ENCODE data around the gene MAD1L1. TPM values are rescaled to one million over a fixed set of nuclear protein-coding genes. Genes with fewer than 3 reads are reported as not detected.

The MAD1L1 gene
- total and polyA plus RNA-seq, 2 of the 8 experiments (the other 6 are each of a cell fraction or from before 2014, with no cell fraction given), result 40.4 to 44.6 TPM

DNA sequence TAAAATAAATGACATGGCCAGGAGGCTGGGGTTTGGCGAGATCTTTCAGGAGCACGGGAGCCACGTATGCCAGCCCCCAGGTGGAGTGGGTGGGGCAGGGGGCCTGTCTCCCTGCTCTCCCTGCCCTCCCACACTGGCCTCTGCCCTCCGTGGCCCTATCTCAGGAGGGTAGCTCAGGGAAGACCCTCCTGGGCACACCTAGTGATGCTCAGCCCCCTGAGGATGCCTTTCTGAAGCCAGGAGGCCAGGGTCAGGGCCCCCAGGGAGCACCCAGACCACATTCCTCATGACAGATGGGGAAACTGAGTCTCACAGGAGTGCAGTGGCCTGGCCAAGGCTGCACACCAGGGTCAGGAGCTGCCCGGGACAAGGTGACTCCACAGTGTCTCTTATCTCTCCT is 339.3 kb downstream of the MAD1L1 start:
- peak overlapping the region; percentile 52; the same call in 1 of the 2 replicates for H2BK5ac ChIP-seq (ENCODE audit: low read depth, low read length)
- H3K4ac ChIP-seq (replicated peaks; ENCODE audit: insufficient read length, low read depth, low read length), result no peak overlapping the region
- DNase-seq (ENCODE audit: low read depth in 1 of 2, low spot score in 2 of 2) (no peak), FAIRE-seq (no peak)
- no peaks in the 10 kb centered on the region for H3K27me3 ChIP-seq (replicated peaks in 1 of 4; ENCODE audit: control insufficient read depth in 3 of 4, extremely low read depth in 1 of 4, insufficient read depth in 3 of 4, low read length in 3 of 4)
- H2BK12ac ChIP-seq (ENCODE audit: low read depth, low read length), result no peak overlapping the region
- H2AK5ac ChIP-seq (ENCODE audit: low read depth, low read length), result 0 out of 2 replicates have a peak overlapping the region, but pooled peaks have one; percentile 42
- no peak overlapping the region for H4K5ac ChIP-seq (ENCODE audit: insufficient read length, low read depth, low read length)
- H3K9ac ChIP-seq (replicated peaks in 1 of 4; ENCODE audit: extremely low read depth in 1 of 4, low read depth in 3 of 4, low read length in 3 of 4), result no peak overlapping the region
- peaks cover 0 to 2% of the 10 kb centered on the region in 2 experiments for H4K20me1 ChIP-seq (replicated peaks in 1 of 2; ENCODE audit: control insufficient read depth in 1 of 2, insufficient read depth in 2 of 2, low read length in 2 of 2)
- H3K18ac ChIP-seq (ENCODE audit: extremely low read depth, low read length), result no peak overlapping the region
- H2AFZ ChIP-seq (ENCODE audit: low read length), result no peak overlapping the region
- H2BK120ac ChIP-seq (replicated peaks; ENCODE audit: low read depth, low read length), result no peak overlapping the region
- no peak overlapping the region for H4K91ac ChIP-seq (replicated peaks; ENCODE audit: insufficient read length, low read length)
- peaks cover 0 to 5% (median 1%) of the 10 kb centered on the region in 4 experiments; a peak in 3 of 8 replicates for H3K36me3 ChIP-seq (ENCODE audit: control insufficient read depth in 2 of 4, insufficient read depth in 4 of 4, low read length in 3 of 4)
- no peak overlapping the region for H3K4me2 ChIP-seq (ENCODE audit: insufficient read depth in 1 of 2, low read depth in 2 of 2, low read length in 2 of 2)
- H3K79me2 ChIP-seq (ENCODE audit: control insufficient read depth in 1 of 2, insufficient read depth in 2 of 2, low read length in 2 of 2), result no peaks in the 10 kb centered on the region
- no peaks in the 10 kb centered on the region for H3K23me2 ChIP-seq (ENCODE audit: low read depth, low read length)
- WGBS, 2 experiments (ENCODE audit: extremely low coverage in 1 of 2, insufficient coverage in 1 of 2, insufficient read length in 1 of 2, insufficient replicate concordance in 2 of 2, low coverage in 1 of 2, low lambda C conversion rate in 2 of 2, missing lambda C conversion rate in 1 of 2), result 96% methylated on average over 5 of the region's 5 CpGs; no CpG with 5 or more reads in 1 of the 2 experiments
- H3K79me1 ChIP-seq (ENCODE audit: low read depth, low read length), result no peaks in the 10 kb centered on the region
- no peak overlapping the region for H3K56ac ChIP-seq (replicated peaks; ENCODE audit: insufficient read length, low read depth, low read length)
- no peak overlapping the region for H3K4me3 ChIP-seq (ENCODE audit: extremely low read depth in 1 of 4, insufficient read depth in 2 of 4, low read depth in 3 of 4, low read length in 4 of 4)
- H3K27ac ChIP-seq (ENCODE audit: low read depth, low read length), result 0 out of 2 replicates have a peak overlapping the region, but pooled peaks have one; percentile 2
- no peak overlapping the region for H3K23ac ChIP-seq (ENCODE audit: insufficient read length)
- H4K8ac ChIP-seq (ENCODE audit: extremely low read depth, insufficient read depth, low read length), result no peak overlapping the region
- CTCF ChIA-PET (ENCODE audit: partially characterized antibody), result interaction anchor here (1.0 to 6.1 kb wide), 4 partner anchors 9 to 80 kb away, joined by 3 to 49 read pairs (median 8); no protein-coding TSS in a partner anchor
- H2BK20ac ChIP-seq (ENCODE audit: low read length), result no peak overlapping the region
- 0 out of 7 replicates have a peak, but pooled peaks cover 0 to 2% (median 0%) of the 10 kb centered on the region in 4 experiments for H3K4me1 ChIP-seq (replicated peaks in 1 of 4; ENCODE audit: control insufficient read depth in 3 of 4, insufficient read depth in 4 of 4, low read length in 3 of 4)
- no peak overlapping the region for H2BK15ac ChIP-seq (ENCODE audit: low read length)
- peaks cover 1 to 5% of the 10 kb centered on the region in 2 experiments; a peak in 3 of 4 replicates for H3K9me3 ChIP-seq (ENCODE audit: insufficient read depth in 2 of 2, low read depth in 1 of 2, low read length in 1 of 2)
- POLR2A ChIA-PET (ENCODE audit: partially characterized antibody), result interaction anchor here (0.8 to 1.3 kb wide), 2 partner anchors 66 to 339 kb away, joined by 3 read pairs; partner anchors contain the start of gene MAD1L1
- TF ChIP-seq, protein P1, sequence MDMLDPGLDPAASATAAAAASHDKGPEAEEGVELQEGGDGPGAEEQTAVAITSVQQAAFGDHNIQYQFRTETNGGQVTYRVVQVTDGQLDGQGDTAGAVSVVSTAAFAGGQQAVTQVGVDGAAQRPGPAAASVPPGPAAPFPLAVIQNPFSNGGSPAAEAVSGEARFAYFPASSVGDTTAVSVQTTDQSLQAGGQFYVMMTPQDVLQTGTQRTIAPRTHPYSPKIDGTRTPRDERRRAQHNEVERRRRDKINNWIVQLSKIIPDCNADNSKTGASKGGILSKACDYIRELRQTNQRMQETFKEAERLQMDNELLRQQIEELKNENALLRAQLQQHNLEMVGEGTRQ (IDR thresholded peaks at IDR 0.05; ENCODE audit: low read length), result no peak
- no peak for TF ChIP-seq JUND (IDR thresholded peaks at IDR 0.05; ENCODE audit: low read length)
- TF ChIP-seq, protein P2, sequence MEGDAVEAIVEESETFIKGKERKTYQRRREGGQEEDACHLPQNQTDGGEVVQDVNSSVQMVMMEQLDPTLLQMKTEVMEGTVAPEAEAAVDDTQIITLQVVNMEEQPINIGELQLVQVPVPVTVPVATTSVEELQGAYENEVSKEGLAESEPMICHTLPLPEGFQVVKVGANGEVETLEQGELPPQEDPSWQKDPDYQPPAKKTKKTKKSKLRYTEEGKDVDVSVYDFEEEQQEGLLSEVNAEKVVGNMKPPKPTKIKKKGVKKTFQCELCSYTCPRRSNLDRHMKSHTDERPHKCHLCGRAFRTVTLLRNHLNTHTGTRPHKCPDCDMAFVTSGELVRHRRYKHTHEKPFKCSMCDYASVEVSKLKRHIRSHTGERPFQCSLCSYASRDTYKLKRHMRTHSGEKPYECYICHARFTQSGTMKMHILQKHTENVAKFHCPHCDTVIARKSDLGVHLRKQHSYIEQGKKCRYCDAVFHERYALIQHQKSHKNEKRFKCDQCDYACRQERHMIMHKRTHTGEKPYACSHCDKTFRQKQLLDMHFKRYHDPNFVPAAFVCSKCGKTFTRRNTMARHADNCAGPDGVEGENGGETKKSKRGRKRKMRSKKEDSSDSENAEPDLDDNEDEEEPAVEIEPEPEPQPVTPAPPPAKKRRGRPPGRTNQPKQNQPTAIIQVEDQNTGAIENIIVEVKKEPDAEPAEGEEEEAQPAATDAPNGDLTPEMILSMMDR (IDR thresholded peaks at IDR 0.05; ENCODE audit: control extremely low read depth in 1 of 3, insufficient read depth in 1 of 3, low read depth in 1 of 3, low read length in 3 of 3), result no peak
- no peak for TF ChIP-seq KDM1A (IDR thresholded peaks at IDR 0.05; ENCODE audit: borderline replicate concordance, low read length)
- no peak for TF ChIP-seq SAP30 (IDR thresholded peaks at IDR 0.05; ENCODE audit: insufficient read depth, insufficient replicate concordance, low read length)
- TF ChIP-seq BCL11A (IDR thresholded peaks at IDR 0.05; ENCODE audit: low read depth in 2 of 2, low read length in 2 of 2), result no peak
- H3K14ac ChIP-seq (ENCODE audit: insufficient read length), result no peak overlapping the region
